ENCODE data around the gene ABLIM3. TPM values are rescaled to one million over a fixed set of nuclear protein-coding genes. Genes with fewer than 3 reads are reported as not detected.

The ABLIM3 gene
- total RNA-seq, 1 experiment from 2014 or later: 12.9 TPM

- H3K4me3 ChIP-seq (ENCODE audit: low read depth in 2 of 2, low read length in 2 of 2): no peak overlapping the region
- no peak overlapping the region for H3K27ac ChIP-seq (ENCODE audit: low read length)
- H3K36me3 ChIP-seq (ENCODE audit: control insufficient read depth, insufficient read depth, low read length): no peaks in the 10 kb centered on the region
- no peaks in the 10 kb centered on the region for H3K27me3 ChIP-seq (ENCODE audit: control insufficient read depth, insufficient read depth, low read length)
- CTCF ChIA-PET: interaction anchor here (0.6 kb wide), 1 partner anchor 102 kb away, joined by 6 read pairs; no protein-coding TSS in a partner anchor
- BruUV-seq (replicated peaks): no TSS peak
- no peaks in the 10 kb centered on the region for H3K4me1 ChIP-seq (ENCODE audit: control insufficient read depth, insufficient read depth, low read length)
- no peaks in the 10 kb centered on the region for H3K9me3 ChIP-seq (ENCODE audit: control insufficient read depth, insufficient read depth, low read depth, low read length)
- intact Hi-C loops (cut with micrococcal nuclease; ENCODE audit: unreplicated experiment): no loop called here
- ATAC-seq (no peak), DNase-seq (ENCODE audit: low read depth, low spot score) (no peak)
- no peak for TF ChIP-seq SIN3A (IDR thresholded peaks at IDR 0.05; ENCODE audit: borderline replicate concordance, insufficient read depth, low read depth, low read length)
- TF ChIP-seq CTCF (IDR thresholded peaks at IDR 0.05): no peak
- POLR2A ChIA-PET: no interaction called here
- in situ Hi-C loops (cut with HindIII; ENCODE audit: low pct_unique_long_range_greater_than_20kb, low sequenced_read_pairs): loop anchor here (25.0 kb wide), 1 partner anchor 114 kb away; the partner anchor contains the start of gene ABLIM3
Measured at GRCh38 chr5:149251546-149251945, 110.3 kb downstream of the ABLIM3 start.

DNA sequence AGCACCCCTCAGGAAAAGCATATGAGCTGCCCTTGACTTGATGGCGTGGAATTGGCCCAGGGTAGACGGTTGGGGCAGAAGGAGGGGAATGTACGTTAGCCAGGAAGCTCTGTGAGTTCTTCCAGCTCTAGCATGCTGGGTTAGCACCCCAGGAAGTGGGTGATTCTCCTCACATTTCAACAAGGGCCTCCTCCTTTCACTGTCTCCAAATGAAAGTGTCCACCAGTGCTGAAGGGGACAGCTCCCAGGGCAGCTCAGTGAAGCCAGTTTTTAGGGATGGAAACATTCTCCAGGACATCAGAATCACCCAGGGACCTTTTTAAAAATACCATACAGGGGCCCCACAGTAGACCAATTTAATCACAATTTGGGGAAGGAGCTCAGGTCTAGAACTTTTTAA is 113.2 kb downstream of the ABLIM3 start:
- intact Hi-C loops (cut with micrococcal nuclease; ENCODE audit: unreplicated experiment): no loop called here
- Histone ChIP-seq H3K4me3 (ENCODE audit: low read depth in 2 of 2, low read length in 2 of 2) (no peak overlapping the region), H3K36me3 (ENCODE audit: control insufficient read depth, insufficient read depth, low read length) (no peaks in the 10 kb centered on the region), H3K27me3 (ENCODE audit: control insufficient read depth, insufficient read depth, low read length) (no peaks in the 10 kb centered on the region), H3K27ac (ENCODE audit: low read length) (no peak overlapping the region), H3K4me1 (ENCODE audit: control insufficient read depth, insufficient read depth, low read length) (no peaks in the 10 kb centered on the region), H3K9me3 (ENCODE audit: control insufficient read depth, insufficient read depth, low read depth, low read length) (no peaks in the 10 kb centered on the region)
- ATAC-seq (no peak), DNase-seq (ENCODE audit: low read depth, low spot score) (no peak)
- in situ Hi-C loops (cut with HindIII; ENCODE audit: low pct_unique_long_range_greater_than_20kb, low sequenced_read_pairs): loop anchor here (25.0 kb wide), 1 partner anchor 117 kb away; the partner anchor contains the start of gene ABLIM3
- no peak for TF ChIP-seq CTCF (IDR thresholded peaks at IDR 0.05)
- TF ChIP-seq POLR2AphosphoS5 (IDR thresholded peaks at IDR 0.05; ENCODE audit: low read depth, low read length): no peak
- TF ChIP-seq SIN3A (IDR thresholded peaks at IDR 0.05; ENCODE audit: borderline replicate concordance, insufficient read depth, low read depth, low read length): no peak
- peak; percentile 73 to 77; a peak in 3 of 4 replicates for TF ChIP-seq REST (IDR thresholded peaks at IDR 0.05; ENCODE audit: insufficient read depth in 1 of 2, low read depth in 2 of 2, low read length in 1 of 2)
- BruUV-seq (replicated peaks): no TSS peak
- ChIA-PET CTCF (interaction anchor here (0.5 kb wide), 1 partner anchor 171 kb away, joined by 7 read pairs; no protein-coding TSS in a partner anchor), POLR2A (no interaction called here)

Measured in Panc1 (cell line).